Measurements from ENCODE around the gene MRPL1. TPM values are rescaled to one million over a fixed set of nuclear protein-coding genes. Genes with fewer than 3 reads are reported as not detected.

MRPL1 gene
- total RNA-seq, 1 experiment from 2014 or later, result 53.3 TPM

DNA sequence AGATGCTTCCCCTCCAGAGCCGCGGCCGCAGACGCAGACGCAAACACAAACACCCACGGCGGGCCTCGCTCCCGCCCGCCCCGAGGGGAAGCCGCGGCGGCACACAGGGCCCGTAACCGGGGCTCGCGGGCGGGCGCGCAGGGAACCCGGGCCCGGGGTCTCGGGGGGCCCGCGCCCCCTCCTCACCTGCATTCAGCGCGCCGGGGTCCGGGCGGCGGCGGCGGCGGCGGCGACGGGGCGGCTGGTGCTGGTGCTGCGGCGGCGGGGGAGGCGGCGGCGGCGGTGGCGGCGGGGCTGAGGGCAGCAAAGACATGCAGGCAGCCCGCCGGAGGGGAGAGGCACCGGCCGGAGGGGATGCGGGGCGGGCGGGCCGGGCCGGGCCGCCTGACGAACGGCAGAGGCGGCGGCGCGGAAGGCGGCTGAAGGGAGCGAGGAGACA, 43.2 kb upstream of the MRPL1 start:
- intact Hi-C loops (cut with micrococcal nuclease), result loop anchor here (5.0 to 10.0 kb wide), 2 partner anchors 75 to 238 kb away; partner anchors contain the start of gene FRAS1
- Mint-ChIP-seq H3K4me3 (ENCODE audit: unreplicated experiment) (peak overlapping the region; percentile 93), H3K27me3 (ENCODE audit: insufficient read depth, unreplicated experiment) (no peaks in the 10 kb centered on the region), H3K9me3 (ENCODE audit: unreplicated experiment) (no peaks in the 10 kb centered on the region), H3K27ac (ENCODE audit: low read depth, unreplicated experiment) (peak overlapping the region; percentile 96), H3K4me1 (ENCODE audit: insufficient read depth, unreplicated experiment) (peaks cover 37% of the 10 kb centered on the region), H3K36me3 (ENCODE audit: insufficient read depth, unreplicated experiment) (no peaks in the 10 kb centered on the region)
- TF ChIP-seq, protein P1, sequence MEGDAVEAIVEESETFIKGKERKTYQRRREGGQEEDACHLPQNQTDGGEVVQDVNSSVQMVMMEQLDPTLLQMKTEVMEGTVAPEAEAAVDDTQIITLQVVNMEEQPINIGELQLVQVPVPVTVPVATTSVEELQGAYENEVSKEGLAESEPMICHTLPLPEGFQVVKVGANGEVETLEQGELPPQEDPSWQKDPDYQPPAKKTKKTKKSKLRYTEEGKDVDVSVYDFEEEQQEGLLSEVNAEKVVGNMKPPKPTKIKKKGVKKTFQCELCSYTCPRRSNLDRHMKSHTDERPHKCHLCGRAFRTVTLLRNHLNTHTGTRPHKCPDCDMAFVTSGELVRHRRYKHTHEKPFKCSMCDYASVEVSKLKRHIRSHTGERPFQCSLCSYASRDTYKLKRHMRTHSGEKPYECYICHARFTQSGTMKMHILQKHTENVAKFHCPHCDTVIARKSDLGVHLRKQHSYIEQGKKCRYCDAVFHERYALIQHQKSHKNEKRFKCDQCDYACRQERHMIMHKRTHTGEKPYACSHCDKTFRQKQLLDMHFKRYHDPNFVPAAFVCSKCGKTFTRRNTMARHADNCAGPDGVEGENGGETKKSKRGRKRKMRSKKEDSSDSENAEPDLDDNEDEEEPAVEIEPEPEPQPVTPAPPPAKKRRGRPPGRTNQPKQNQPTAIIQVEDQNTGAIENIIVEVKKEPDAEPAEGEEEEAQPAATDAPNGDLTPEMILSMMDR (IDR thresholded peaks at IDR 0.05; ENCODE audit: unreplicated experiment), result no peak
- no peak for DNase-seq (ENCODE audit: unreplicated experiment)
- BruUV-seq (replicated peaks), result no TSS peak
- ChIA-PET CTCF (interaction anchor here (2.9 kb wide), 1 partner anchor 43 kb away, joined by 22 read pairs; the partner anchor contains the start of gene MRPL1), POLR2A (interaction anchor here (0.6 to 6.4 kb wide), 28 partner anchors 10 to 1324 kb away, joined by 3 to 332 read pairs (median 4); partner anchors contain the start of gene MRPL1)

DNA sequence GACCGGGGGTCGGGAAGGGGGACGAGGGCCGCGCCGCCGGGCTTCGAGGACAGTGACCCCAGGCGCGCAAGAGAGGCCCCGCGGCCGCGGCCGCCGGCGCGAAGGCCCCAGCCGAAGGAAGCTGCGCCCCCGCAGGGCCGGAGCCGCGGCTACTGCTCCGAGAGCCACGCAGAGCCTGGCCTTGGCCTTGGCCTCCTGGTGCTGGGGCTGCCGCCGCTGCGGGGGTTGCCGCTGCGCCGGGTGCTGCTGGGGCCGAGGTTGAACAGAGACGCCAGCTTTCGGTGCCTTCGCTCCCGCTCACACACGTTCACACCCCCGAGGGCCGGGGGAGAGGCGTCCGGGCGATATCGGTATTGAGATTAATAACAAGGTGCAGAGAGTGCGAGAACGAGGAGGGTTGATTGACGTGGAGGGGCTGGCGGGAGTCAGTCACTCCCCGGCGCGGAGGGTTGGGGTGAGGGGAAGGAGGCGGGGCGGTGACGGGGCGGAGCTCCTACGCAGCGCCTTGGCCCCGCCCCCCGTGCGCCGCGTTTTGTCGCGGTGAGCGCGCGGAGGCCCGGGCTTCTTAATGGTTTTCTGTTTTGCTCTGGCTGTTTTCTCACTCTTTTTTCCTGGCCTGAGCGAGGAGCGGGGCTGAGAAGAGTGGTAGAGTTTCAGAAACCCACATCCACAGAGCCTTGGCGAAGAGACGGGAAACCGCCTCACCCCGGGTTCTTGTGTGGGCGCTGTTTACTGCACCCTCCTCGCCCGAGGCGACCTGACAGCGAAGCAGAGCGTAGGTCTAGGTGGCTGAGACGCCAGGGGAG, 42.6 kb upstream of the MRPL1 start:
- Mint-ChIP-seq H3K4me1 (ENCODE audit: insufficient read depth, unreplicated experiment) (peaks cover 34% of the 10 kb centered on the region), H3K27me3 (ENCODE audit: insufficient read depth, unreplicated experiment) (no peaks in the 10 kb centered on the region), H3K4me3 (ENCODE audit: unreplicated experiment) (peak overlapping the region; percentile 93), H3K27ac (ENCODE audit: low read depth, unreplicated experiment) (peak overlapping the region; percentile 96), H3K36me3 (ENCODE audit: insufficient read depth, unreplicated experiment) (no peaks in the 10 kb centered on the region), H3K9me3 (ENCODE audit: unreplicated experiment) (no peaks in the 10 kb centered on the region)
- TF ChIP-seq, protein P1 (IDR thresholded peaks at IDR 0.05; ENCODE audit: unreplicated experiment), result no peak
- ChIA-PET CTCF (interaction anchor here (0.6 to 2.9 kb wide), 5 partner anchors 20 to 59 kb away, joined by 3 to 22 read pairs (median 5); partner anchors contain the start of gene MRPL1), POLR2A (interaction anchor here (0.6 to 6.4 kb wide), 48 partner anchors 10 to 1324 kb away, joined by 3 to 332 read pairs (median 4); partner anchors contain the start of gene MRPL1)
- DNase-seq (ENCODE audit: unreplicated experiment), result peak; percentile 90
- intact Hi-C loops (cut with micrococcal nuclease), result loop anchor here (1.0 to 10.0 kb wide), 3 partner anchors 42 to 237 kb away; partner anchors contain the start of genes FRAS1 and MRPL1
- BruUV-seq (replicated peaks), result no TSS peak

DNA sequence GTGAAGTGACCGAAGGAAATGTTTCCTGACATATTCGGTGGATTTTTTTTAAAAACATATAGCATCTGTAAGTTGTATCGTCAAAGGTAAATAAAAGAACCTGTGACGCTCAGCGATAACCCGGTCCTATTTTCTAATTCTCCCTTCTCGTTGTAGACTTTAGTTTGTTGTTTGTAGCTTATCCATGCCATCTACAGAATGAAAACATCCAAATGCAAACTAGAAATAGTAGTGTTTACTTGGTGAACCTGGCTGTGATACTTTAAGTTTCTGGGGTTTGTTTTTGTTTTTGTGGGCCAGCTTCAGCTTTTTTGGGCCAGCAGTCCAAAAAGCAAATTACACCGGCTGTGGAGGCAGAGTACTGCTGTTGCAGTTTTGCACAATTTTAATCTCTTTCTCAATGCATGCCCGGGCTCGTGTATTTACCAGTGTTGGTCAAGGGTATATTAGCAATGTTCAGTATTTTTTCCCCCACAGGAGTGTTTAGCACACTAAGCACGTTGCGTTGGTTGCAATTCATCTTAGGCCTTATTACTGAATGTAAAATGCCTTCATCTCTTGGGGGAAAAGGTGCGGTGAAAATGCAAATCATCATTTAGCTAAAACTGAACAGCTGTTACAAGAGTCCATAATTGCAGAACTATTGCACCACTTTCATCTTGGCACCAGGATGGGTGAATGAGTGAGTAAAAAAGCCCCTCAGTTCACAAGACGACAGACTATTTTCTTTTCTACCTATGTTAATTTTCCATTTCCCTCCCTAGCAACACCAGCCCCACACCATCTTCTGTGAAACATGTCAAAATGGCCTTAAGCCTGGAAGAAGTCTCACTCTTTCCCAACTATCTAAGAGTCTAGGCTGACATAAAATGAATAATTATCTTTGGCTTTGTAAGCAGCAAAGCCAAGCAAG, 41.7 kb upstream of the MRPL1 start:
- no peaks in the 10 kb centered on the region for H3K36me3 Mint-ChIP-seq (ENCODE audit: insufficient read depth, unreplicated experiment)
- H3K4me3 Mint-ChIP-seq (ENCODE audit: unreplicated experiment), result peak overlapping the region; percentile 93
- TF ChIP-seq, protein P1 (IDR thresholded peaks at IDR 0.05; ENCODE audit: unreplicated experiment), result no peak
- CTCF ChIA-PET, result interaction anchor here (0.6 to 2.9 kb wide), 5 partner anchors 13 to 42 kb away, joined by 3 to 22 read pairs (median 3); partner anchors contain the start of gene MRPL1
- BruUV-seq (replicated peaks), result TSS peak; percentile 91
- H3K4me1 Mint-ChIP-seq (ENCODE audit: insufficient read depth, unreplicated experiment), result peaks cover 27% of the 10 kb centered on the region
- peak; percentile 39 for DNase-seq (ENCODE audit: unreplicated experiment)
- intact Hi-C loops (cut with micrococcal nuclease), result loop anchor here (1.0 kb wide), 1 partner anchor 41 kb away; the partner anchor contains the start of gene MRPL1
- H3K27me3 Mint-ChIP-seq (ENCODE audit: insufficient read depth, unreplicated experiment), result no peaks in the 10 kb centered on the region
- POLR2A ChIA-PET, result interaction anchor here (0.7 to 6.4 kb wide), 42 partner anchors 10 to 826 kb away, joined by 3 to 332 read pairs (median 4); partner anchors contain the start of gene MRPL1
- H3K27ac Mint-ChIP-seq (ENCODE audit: low read depth, unreplicated experiment), result peak overlapping the region; percentile 96
- H3K9me3 Mint-ChIP-seq (ENCODE audit: unreplicated experiment), result no peaks in the 10 kb centered on the region

All from MCF 10A (cell line).